ENCODE results near the gene PLA2G5.

Gene PLA2G5

GRCh38 chr1:20109223-20109856 lies 39.3 kb downstream of the PLA2G5 start:
- Histone ChIP-seq H3K27me3 (ENCODE audit: insufficient read depth, low read length, poor library complexity) (peaks cover 2% of the 10 kb centered on the region), H2AFZ (ENCODE audit: low read depth, low read length) (no peak overlapping the region), H3K9me3 (ENCODE audit: insufficient read depth, low read length, severe bottlenecking) (no peaks in the 10 kb centered on the region), H3K79me2 (ENCODE audit: insufficient read depth, low read length) (no peaks in the 10 kb centered on the region), H3K9ac (ENCODE audit: low read depth, low read length) (no peak overlapping the region), H4K20me1 (ENCODE audit: insufficient read depth, low read length) (peaks cover 4% of the 10 kb centered on the region; the same call in 1 of the 2 replicates), H3K4me2 (ENCODE audit: insufficient read depth, low read length) (no peak overlapping the region), H3K4me3 (ENCODE audit: low read depth in 1 of 2, low read length in 2 of 2) (no peak overlapping the region), H3K36me3 (ENCODE audit: insufficient read depth, low read length) (no peaks in the 10 kb centered on the region), H3K27ac (ENCODE audit: low read length) (no peak overlapping the region), H3K4me1 (ENCODE audit: insufficient read depth, low read length) (no peaks in the 10 kb centered on the region)
- ATAC-seq (ENCODE audit: insufficient read depth, low read depth) (no peak), DNase-seq (no peak)
- TF ChIP-seq CTCF (IDR thresholded peaks at IDR 0.05; ENCODE audit: borderline replicate concordance, extremely low read depth, low read length, poor library complexity, severe bottlenecking) = no peak
- no peak for TF ChIP-seq EZH2 (IDR thresholded peaks at IDR 0.05; ENCODE audit: borderline replicate concordance, low read depth, low read length, severe bottlenecking)

- TF ChIP-seq EZH2 (IDR thresholded peaks at IDR 0.05; ENCODE audit: borderline replicate concordance, low read depth, low read length, severe bottlenecking) (no peak), CTCF (IDR thresholded peaks at IDR 0.05; ENCODE audit: borderline replicate concordance, extremely low read depth, low read length, poor library complexity, severe bottlenecking) (no peak)
- no peak for ATAC-seq (ENCODE audit: insufficient read depth, low read depth)
- Histone ChIP-seq H3K9ac (ENCODE audit: low read depth, low read length) (no peak overlapping the region), H3K4me3 (ENCODE audit: low read depth in 1 of 2, low read length in 2 of 2) (no peak overlapping the region), H3K27ac (ENCODE audit: low read length) (no peak overlapping the region), H4K20me1 (ENCODE audit: insufficient read depth, low read length) (peaks cover 4% of the 10 kb centered on the region; the same call in 1 of the 2 replicates), H3K79me2 (ENCODE audit: insufficient read depth, low read length) (no peaks in the 10 kb centered on the region), H3K27me3 (ENCODE audit: insufficient read depth, low read length, poor library complexity) (peaks cover 2% of the 10 kb centered on the region), H3K36me3 (ENCODE audit: insufficient read depth, low read length) (no peaks in the 10 kb centered on the region), H3K4me2 (ENCODE audit: insufficient read depth, low read length) (no peak overlapping the region), H3K4me1 (ENCODE audit: insufficient read depth, low read length) (no peaks in the 10 kb centered on the region), H3K9me3 (ENCODE audit: insufficient read depth, low read length, severe bottlenecking) (no peaks in the 10 kb centered on the region), H2AFZ (ENCODE audit: low read depth, low read length) (no peak overlapping the region)
- no peak for DNase-seq
These were observed 40.7 kb downstream of the PLA2G5 start for GRCh38 chr1:20110679-20111078.

GRCh38 chr1:20111452-20111851 lies 41.5 kb downstream of the PLA2G5 start:
- Histone ChIP-seq H3K9me3 (ENCODE audit: insufficient read depth, low read length, severe bottlenecking) (no peaks in the 10 kb centered on the region), H3K9ac (ENCODE audit: low read depth, low read length) (no peak overlapping the region), H4K20me1 (ENCODE audit: insufficient read depth, low read length) (peaks cover 4% of the 10 kb centered on the region; the same call in 1 of the 2 replicates), H3K4me1 (ENCODE audit: insufficient read depth, low read length) (no peaks in the 10 kb centered on the region), H3K4me2 (ENCODE audit: insufficient read depth, low read length) (no peak overlapping the region), H3K36me3 (ENCODE audit: insufficient read depth, low read length) (no peaks in the 10 kb centered on the region), H3K27ac (ENCODE audit: low read length) (no peak overlapping the region), H3K4me3 (ENCODE audit: low read depth in 1 of 2, low read length in 2 of 2) (no peak overlapping the region), H2AFZ (ENCODE audit: low read depth, low read length) (no peak overlapping the region), H3K27me3 (ENCODE audit: insufficient read depth, low read length, poor library complexity) (peaks cover 2% of the 10 kb centered on the region), H3K79me2 (ENCODE audit: insufficient read depth, low read length) (no peaks in the 10 kb centered on the region)
- DNase-seq (no peak), ATAC-seq (ENCODE audit: insufficient read depth, low read depth) (no peak)
- TF ChIP-seq EZH2 (IDR thresholded peaks at IDR 0.05; ENCODE audit: borderline replicate concordance, low read depth, low read length, severe bottlenecking) = no peak
- TF ChIP-seq CTCF (IDR thresholded peaks at IDR 0.05; ENCODE audit: borderline replicate concordance, extremely low read depth, low read length, poor library complexity, severe bottlenecking) = no peak

All from DND-41 (cell line).